KBM-7 (cell line): ENCODE measurements around the gene ATP9A.

Experiments used
- DNase-seq: peaks from one replicate; pipeline ENCODE4 v3.0.0-alpha.2; 2015
- in situ Hi-C: fragments of 300-500 bp; cut with MboI; formaldehyde crosslinking; loops from 2 replicates; pipeline ENCODE4 v1.14.3; 2020; ENCODE audit warnings: low sequenced_read_pairs, low pct_unique_long_range_greater_than_20kb, mixed read lengths

ATP9A gene

GRCh38 chr20:51625105-51625504, 143.1 kb downstream of the ATP9A start:
- DNase-seq = no peak
- in situ Hi-C loops = loop anchor here (25.0 kb wide), 1 partner anchor 462 kb away; no protein-coding TSS in a partner anchor

GRCh38 chr20:51624157-51624731, 143.9 kb downstream of the ATP9A start:
- peak; percentile 73 for DNase-seq
- in situ Hi-C loops = no loop called here

GRCh38 chr20:51623255-51623654, 144.9 kb downstream of the ATP9A start:
- DNase-seq = no peak
- in situ Hi-C loops = no loop called here

- in situ Hi-C loops = no loop called here
- DNase-seq = no peak
Observed at GRCh38 chr20:51622004-51622874, 146.0 kb downstream of the ATP9A start.

GRCh38 chr20:51620432-51620831, 147.8 kb downstream of the ATP9A start:
- in situ Hi-C loops = no loop called here
- no peak for DNase-seq

GRCh38 chr20:51616060-51616459, 152.1 kb downstream of the ATP9A start:
- in situ Hi-C loops = no loop called here
- no peak for DNase-seq

- in situ Hi-C loops = no loop called here
- no peak for DNase-seq
Observed at GRCh38 chr20:51614687-51615086, 153.5 kb downstream of the ATP9A start.

GRCh38 chr20:51613580-51613979, 154.6 kb downstream of the ATP9A start:
- in situ Hi-C loops = no loop called here

GRCh38 chr20:51612896-51613295, 155.3 kb downstream of the ATP9A start:
- in situ Hi-C loops = no loop called here

More at GRCh38 chr20:51613580-51613979, 154.6 kb downstream of the ATP9A start:
- no peak for DNase-seq

GRCh38 chr20:51611625-51611890, 156.6 kb downstream of the ATP9A start:
- in situ Hi-C loops = no loop called here
- no peak for DNase-seq

More at GRCh38 chr20:51612896-51613295, 155.3 kb downstream of the ATP9A start:
- no peak for DNase-seq

- in situ Hi-C loops = no loop called here
- no peak for DNase-seq
Observed at GRCh38 chr20:51610761-51611624, 157.2 kb downstream of the ATP9A start.

- in situ Hi-C loops = no loop called here
- DNase-seq = no peak
Observed at GRCh38 chr20:51610111-51610510, 158.1 kb downstream of the ATP9A start.

- in situ Hi-C loops = no loop called here
- DNase-seq = no peak
Observed at GRCh38 chr20:51609251-51609650, 158.9 kb downstream of the ATP9A start.

- no peak for DNase-seq
- in situ Hi-C loops = no loop called here
Observed at GRCh38 chr20:51608061-51608460, 160.1 kb downstream of the ATP9A start.

- DNase-seq = no peak
- in situ Hi-C loops = no loop called here
Observed at GRCh38 chr20:51607170-51607569, 161.0 kb downstream of the ATP9A start.

- in situ Hi-C loops = no loop called here
- no peak for DNase-seq
Observed at GRCh38 chr20:51604851-51605250, 163.3 kb downstream of the ATP9A start.

GRCh38 chr20:51602131-51602530, 166.1 kb downstream of the ATP9A start:
- DNase-seq = no peak
- in situ Hi-C loops = no loop called here

- no peak for DNase-seq
- in situ Hi-C loops = no loop called here
Observed at GRCh38 chr20:51600950-51601349, 167.2 kb downstream of the ATP9A start.

- in situ Hi-C loops = no loop called here
- DNase-seq = no peak
Observed at GRCh38 chr20:51600016-51600420, 168.2 kb downstream of the ATP9A start.

- in situ Hi-C loops = loop anchor here (25.0 kb wide), 1 partner anchor 211 kb away; no protein-coding TSS in a partner anchor
Observed at GRCh38 chr20:51598556-51598955, 169.6 kb downstream of the ATP9A start.

More at GRCh38 chr20:51598556-51598955, 169.6 kb downstream of the ATP9A start:
- DNase-seq = no peak
